K562 (cell line): ENCODE data around the gene C1R. TPM values are rescaled to one million over a fixed set of nuclear protein-coding genes. Genes with fewer than 3 reads are reported as not detected.

Experiments used
- ATAC-seq: fragments of 200-7000 bp; cut with Tn5 transposase; 3 replicates; pipeline ENCODE4 v1.9.1; 2020; ENCODE audit warnings: moderate library complexity
- BruUV-seq: library from RNA; stranded (reverse); fragments of 400-500 nt; replicated peaks from 2 replicates; lab custom pipeline; 2021; lab: Mats Ljungman, UMichigan
- CTCF ChIA-PET: fragments of 300-600 bp; formaldehyde crosslinking; extraction: SDS; loops from one replicate; lab custom pipeline; 2021; ENCODE audit warnings: low intra/inter-chr PET ratio; lab: Yijun Ruan, JAX
- POLR2A ChIA-PET: fragments of 300-600, 350-650 bp; sonication (Branson Sonifier 250); formaldehyde crosslinking; extraction: SDS; loops from one replicate; lab custom pipeline; 2021; ENCODE audit warnings: antibody characterized with exemption, inconsistent platforms; lab: Yijun Ruan, JAX
- DNase-seq, 4 experiments: peaks; one replicate each; pipeline versions ENCODE4 v3.0.0 to v3.0.0-alpha.2; 2011 to 2018; ENCODE audit warnings: low spot score in 3 of 4, mixed read lengths in 3 of 4; ENCODE audit errors: extremely low read depth in 1 of 4
- FAIRE-seq: peaks from 2 replicates; lab custom pipeline; 2011; peaks lifted over from hg19 to GRCh38; lab: Jason Lieb, UNC
- H2AFZ ChIP-seq: 2 replicates; pipeline ENCODE4 v1.6.0; 2011; ENCODE audit warnings: low read depth, low read length, control low read depth, inconsistent platforms
- H3K27ac ChIP-seq: fragments of 200-600 bp; 3 replicates; pipeline ENCODE4 v1.8.0; 2011; ENCODE audit warnings: low read depth, mild to moderate bottlenecking, control low read depth, inconsistent platforms, low read length, moderate library complexity, mixed read lengths; ENCODE audit errors: extremely low read depth
- H3K27me3 ChIP-seq, 2 experiments: fragments of 300-600 bp in 1 of 2; 2 replicates in 1 of 2; 3 replicates in 1 of 2; pipeline versions ENCODE4 v1.6.0 to v1.8.0; 2011; ENCODE audit warnings: inconsistent platforms in 2 of 2, low read length in 2 of 2, mild to moderate bottlenecking in 1 of 2, mixed read lengths in 1 of 2, moderate library complexity in 1 of 2; ENCODE audit not compliant: control insufficient read depth in 2 of 2, insufficient read depth in 2 of 2
- H3K36me3 ChIP-seq: fragments of 300-600 bp; 3 replicates; pipeline ENCODE4 v1.8.0; 2011; ENCODE audit warnings: mild to moderate bottlenecking, low read length, inconsistent platforms; ENCODE audit not compliant: control insufficient read depth, insufficient read depth
- H3K4me1 ChIP-seq, 2 experiments: fragments of 200-600 bp in 1 of 2; replicated peaks in 1 of 2; 2 replicates in 1 of 2; 3 replicates in 1 of 2; pipeline versions ENCODE4 v1.5.1 to v1.8.0; 2011; ENCODE audit warnings: inconsistent platforms in 2 of 2, low read length in 2 of 2, mild to moderate bottlenecking in 1 of 2, mixed read lengths in 1 of 2, moderate library complexity in 1 of 2; ENCODE audit not compliant: control insufficient read depth in 2 of 2, insufficient read depth in 2 of 2
- H3K4me2 ChIP-seq: 2 replicates; pipeline ENCODE4 v1.6.1; 2011; ENCODE audit warnings: low read length, control low read depth, inconsistent platforms, mixed read lengths; ENCODE audit not compliant: insufficient read depth
- H3K4me3 ChIP-seq: fragments of 200-600 bp; sonication (generic), shearing (Covaris generic); 2 replicates; pipeline ENCODE4 v1.5.1; 2016; ENCODE audit warnings: control low read depth, inconsistent platforms
- H3K79me2 ChIP-seq: fragments of 200-600 bp; 3 replicates; pipeline ENCODE4 v1.8.0; 2011; ENCODE audit warnings: low read length, inconsistent platforms; ENCODE audit not compliant: control insufficient read depth, insufficient read depth
- H3K9ac ChIP-seq, 2 experiments: 2 replicates each; pipeline versions ENCODE4 v1.6.0 to v1.6.1; 2011; ENCODE audit warnings: low read depth in 2 of 2, low read length in 2 of 2, control low read depth in 1 of 2, inconsistent platforms in 1 of 2, mild to moderate bottlenecking in 1 of 2, mixed read lengths in 1 of 2; ENCODE audit not compliant: insufficient read depth in 1 of 2
- H3K9me1 ChIP-seq: one replicate; pipeline ENCODE4 v1.6.0; 2011; ENCODE audit warnings: inconsistent platforms, mild to moderate bottlenecking, low read length, moderate library complexity; ENCODE audit not compliant: control insufficient read depth, insufficient read depth
- H3K9me3 ChIP-seq: replicated peaks from 2 replicates; pipeline ENCODE4 v1.5.1; 2011; ENCODE audit warnings: low read depth, low read length, inconsistent platforms; ENCODE audit not compliant: control insufficient read depth, insufficient read depth
- H4K20me1 ChIP-seq: replicated peaks from 2 replicates; pipeline ENCODE4 v1.6.1; 2011; ENCODE audit warnings: low read length, inconsistent platforms, mixed read lengths; ENCODE audit not compliant: control insufficient read depth, insufficient read depth
- ESRRB ChIP-seq: fragments of 250-450 bp; sonication (Bioruptor Pico); IDR thresholded peaks from 2 replicates; pipeline ENCODE4 v1.5.0; 2020; ENCODE audit warnings: mild to moderate bottlenecking, moderate library complexity, borderline replicate concordance
- MEIS2 ChIP-seq: fragments of 450-650 bp; IDR thresholded peaks from 2 replicates; pipeline ENCODE4 v1.6.1; 2014; ENCODE audit warnings: mild to moderate bottlenecking; ENCODE audit not compliant: partially characterized antibody
- ZNF224 ChIP-seq: sonication (generic); formaldehyde crosslinking; IDR thresholded peaks from 2 replicates; pipeline ENCODE4 v1.8.0; 2022; ENCODE audit warnings: mild to moderate bottlenecking, missing genetic modification reagents
- WGBS: fragments of 100-300 bp; shearing (Covaris generic); methylation state at CpG from one replicate; pipeline ENCODE4 v1.1.6; 2016; ENCODE audit warnings: low coverage, mixed read lengths; ENCODE audit not compliant: insufficient coverage; ENCODE audit errors: missing lambda C conversion rate; 5-methylcytosine and 5-hydroxymethylcytosine counted together
- in situ Hi-C: fragments of 300-500 bp; cut with MboI; formaldehyde crosslinking; loops from 4 replicates; pipeline ENCODE4 v1.15.0; 2018; ENCODE audit warnings: inconsistent platforms, mixed read lengths
- intact Hi-C: fragments of 100-400 bp; cut with micrococcal nuclease; formaldehyde crosslinking; loops from 2 replicates; pipeline ENCODE4 v1.14.2; 2022
- polyA plus RNA-seq, 8 experiments: library from polyadenylated mRNA; depleted of rRNA in 4 of 8; stranded (reverse) in 5 of 8; unstranded in 3 of 8; fragments of >200 nt; fragmentation: Nextera tagmentation in 2 of 8; fragmentation: Illumina TruSeq in 1 of 8; extraction: Ambion mirVana in 2 of 8; extraction: Trizol in 1 of 8; gene quantifications; 2 replicates each; pipeline versions ENCODE4 v1.2.1 to v1.2.3, GENCODE V29; 2011 to 2014; ENCODE audit warnings: inconsistent platforms in 1 of 8, missing spikeins in 1 of 8
- total RNA-seq, 7 experiments: library from RNA; depleted of rRNA in 6 of 7; stranded (reverse); fragments of >200 nt in 6 of 7; fragmentation: Illumina TruSeq in 2 of 7; extraction: Trizol in 2 of 7; gene quantifications; 2 replicates each; pipeline versions ENCODE4 v1.2.1 to v1.2.3, GENCODE V29; 2011 to 2021; ENCODE audit warnings: low replicate concordance in 1 of 7
- TF ChIP-seq, protein P1 (sequence below): fragments of 450-650 bp; IDR thresholded peaks from 2 replicates; pipeline ENCODE4 v1.6.1; 2016

The C1R gene
- total and polyA plus RNA-seq, 9 of the 15 experiments (the other 6 are each of a cell fraction or from before 2014, with no cell fraction given), result 0.07 to 1.0 (median 0.33) TPM; not detected in 1

DNA sequence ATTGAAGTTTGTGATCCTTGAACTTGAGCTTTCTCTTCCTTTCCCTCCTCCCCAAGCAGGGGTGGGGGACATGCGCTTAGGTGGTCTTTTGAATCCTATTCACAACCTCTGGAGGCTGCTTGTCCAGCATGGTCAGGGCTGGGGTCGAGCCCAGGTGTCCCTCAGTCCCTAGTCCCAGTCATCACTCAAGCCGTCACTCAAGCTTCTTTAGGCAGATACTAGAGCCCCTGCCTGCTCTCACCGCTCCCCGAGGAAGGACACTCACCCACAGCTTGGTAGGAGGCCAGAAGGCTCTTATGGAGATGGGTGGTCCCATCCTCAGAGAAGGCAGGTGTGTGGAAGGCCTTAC, 17.3 kb upstream of the C1R start:
- Histone ChIP-seq H2AFZ (peak overlapping the region; percentile 90), H3K4me2 (peak overlapping the region; percentile 95), H3K36me3 (peaks cover 15% of the 10 kb centered on the region; the same call in 2 of the 3 replicates), H3K9me1 (no peaks in the 10 kb centered on the region), H3K9ac (peak overlapping the region; percentile 80 to 89; a peak in 3 of 4 replicates), H3K79me2 (peaks cover 41% of the 10 kb centered on the region), H3K27me3 (no peaks in the 10 kb centered on the region), H3K4me1 (peaks cover 10 to 21% of the 10 kb centered on the region in 2 experiments), H3K4me3 (peak overlapping the region; percentile 51; the same call in 1 of the 2 replicates), H3K27ac (peak overlapping the region; percentile 94), H4K20me1 (no peaks in the 10 kb centered on the region), H3K9me3 (peaks cover 3% of the 10 kb centered on the region)
- DNase-seq (no peak), ATAC-seq (no peak), FAIRE-seq (no peak)
- no TSS peak for BruUV-seq
- intact Hi-C loops, result loop anchor here (2.0 kb wide), 2 partner anchors 17 to 165 kb away; partner anchors contain the start of genes C12orf57 and C1R
- CTCF ChIA-PET, result interaction anchor here (0.5 to 3.3 kb wide), 3 partner anchors 49 to 165 kb away, joined by 4 to 25 read pairs (median 6); partner anchors contain the start of gene C1S
- TF ChIP-seq, protein P1, sequence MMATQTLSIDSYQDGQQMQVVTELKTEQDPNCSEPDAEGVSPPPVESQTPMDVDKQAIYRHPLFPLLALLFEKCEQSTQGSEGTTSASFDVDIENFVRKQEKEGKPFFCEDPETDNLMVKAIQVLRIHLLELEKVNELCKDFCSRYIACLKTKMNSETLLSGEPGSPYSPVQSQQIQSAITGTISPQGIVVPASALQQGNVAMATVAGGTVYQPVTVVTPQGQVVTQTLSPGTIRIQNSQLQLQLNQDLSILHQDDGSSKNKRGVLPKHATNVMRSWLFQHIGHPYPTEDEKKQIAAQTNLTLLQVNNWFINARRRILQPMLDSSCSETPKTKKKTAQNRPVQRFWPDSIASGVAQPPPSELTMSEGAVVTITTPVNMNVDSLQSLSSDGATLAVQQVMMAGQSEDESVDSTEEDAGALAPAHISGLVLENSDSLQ, result peak; percentile 49; the same call in 1 of the 2 replicates
- TF ChIP-seq ESRRB (CRISPR knock-in tag) (no peak), MEIS2 (peak; percentile 11), ZNF224 (CRISPR knock-in tag) (no peak)
- POLR2A ChIA-PET, result interaction anchor here (0.6 to 3.3 kb wide), 3 partner anchors 22 to 165 kb away, joined by 3 to 23 read pairs (median 4); partner anchors contain the start of genes C12orf57 and RNU7-1
- in situ Hi-C loops, result no loop called here
- WGBS, result 17% methylated on average over 5 of the region's 5 CpGs
